UCSD-AML1 (cell line): ENCODE results near the gene COMMD2.

ENCODE experiments used
- DNase-seq: peaks from one replicate; lab custom pipeline; 2025; ENCODE audit not compliant: unreplicated experiment; lab: John Stamatoyannopoulos, UW

COMMD2 gene

GRCh38 chr3:149764302-149764701 is 12.0 kb upstream of the COMMD2 start:
- no peak for DNase-seq

GRCh38 chr3:149763565-149764195 is 11.4 kb upstream of the COMMD2 start:
- no peak for DNase-seq

- no peak for DNase-seq
These were observed 1.4 kb upstream of the COMMD2 start for GRCh38 chr3:149753717-149754116.

GRCh38 chr3:149752788-149753136 is 473 bp upstream of the COMMD2 start:
- DNase-seq, result no peak

GRCh38 chr3:149751551-149751950 is 738 bp downstream of the COMMD2 start:
- no peak for DNase-seq

- DNase-seq, result no peak
These were observed 7.7 kb downstream of the COMMD2 start for GRCh38 chr3:149744606-149745005.

- no peak for DNase-seq
These were observed 8.1 kb downstream of the COMMD2 start for GRCh38 chr3:149744151-149744550.

GRCh38 chr3:149739396-149739795 is 12.9 kb downstream of the COMMD2 start:
- DNase-seq, result no peak

- no peak for DNase-seq
These were observed 13.4 kb downstream of the COMMD2 start for GRCh38 chr3:149738876-149739275.

GRCh38 chr3:149736953-149737205 is 15.4 kb downstream of the COMMD2 start:
- no peak for DNase-seq

GRCh38 chr3:149736175-149736952 is 15.9 kb downstream of the COMMD2 start:
- no peak for DNase-seq

- no peak for DNase-seq
These were observed 20.1 kb downstream of the COMMD2 start for GRCh38 chr3:149732234-149732633.

GRCh38 chr3:149727656-149728055 is 24.6 kb downstream of the COMMD2 start:
- DNase-seq, result no peak

GRCh38 chr3:149726716-149727407 is 25.4 kb downstream of the COMMD2 start:
- DNase-seq, result no peak

- DNase-seq, result no peak
These were observed 28.5 kb downstream of the COMMD2 start for GRCh38 chr3:149723781-149724180.

- no peak for DNase-seq
These were observed 31.4 kb downstream of the COMMD2 start for GRCh38 chr3:149720918-149721317.

- DNase-seq, result no peak
These were observed 34.8 kb downstream of the COMMD2 start for GRCh38 chr3:149717391-149718056.

- no peak for DNase-seq
These were observed 35.3 kb downstream of the COMMD2 start for GRCh38 chr3:149716984-149717383.

- no peak for DNase-seq
These were observed 37.0 kb downstream of the COMMD2 start for GRCh38 chr3:149715247-149715646.

- no peak for DNase-seq
These were observed 38.3 kb downstream of the COMMD2 start for GRCh38 chr3:149713730-149714654.

- no peak for DNase-seq
These were observed 45.4 kb downstream of the COMMD2 start for GRCh38 chr3:149706905-149707304.
